ENCODE results near the gene TRIM63. TPM values are rescaled to one million over a fixed set of nuclear protein-coding genes. Genes with fewer than 3 reads are reported as not detected.

The TRIM63 gene
- total RNA-seq, 2 experiments from 2014 or later: not detected

DNA sequence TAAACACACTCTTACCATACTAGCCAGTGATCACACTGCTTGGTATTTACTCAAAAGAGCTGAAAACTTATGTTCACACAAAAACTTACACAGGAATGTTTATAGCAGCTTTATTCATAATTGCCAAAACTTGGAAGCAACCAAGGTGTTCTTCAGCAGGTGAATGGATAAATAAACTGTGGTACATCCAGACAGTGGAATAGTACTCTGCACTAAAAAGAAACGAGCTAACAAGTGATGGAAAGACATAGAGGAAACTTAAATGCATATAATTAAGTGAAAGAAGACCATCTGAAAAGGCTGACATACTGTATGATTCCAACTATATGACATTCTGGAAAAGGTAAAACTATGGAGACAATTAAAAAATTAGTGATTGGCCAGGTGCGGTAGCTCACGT is 23.5 kb upstream of the TRIM63 start:
- Histone ChIP-seq H3K27ac (ENCODE audit: low read depth, low read length, poor library complexity, severe bottlenecking) (no peak overlapping the region), H3K4me3 (ENCODE audit: low read depth, low read length, poor library complexity, severe bottlenecking) (no peak overlapping the region), H3K79me2 (ENCODE audit: insufficient read depth, low read depth, low read length) (no peaks in the 10 kb centered on the region), H3K36me3 (ENCODE audit: insufficient read depth, low read length) (no peaks in the 10 kb centered on the region), H3K4me2 (ENCODE audit: low read length) (no peak overlapping the region), H3K4me1 (ENCODE audit: insufficient read depth, low read length, poor library complexity, severe bottlenecking) (no peaks in the 10 kb centered on the region), H2AFZ (ENCODE audit: low read length) (no peak overlapping the region), H3K9me3 (ENCODE audit: low read length) (no peaks in the 10 kb centered on the region), H4K20me1 (ENCODE audit: insufficient read depth, low read length) (no peaks in the 10 kb centered on the region), H3K9me2 (ENCODE audit: insufficient read depth, low read length) (no peaks in the 10 kb centered on the region)
- no peak for DNase-seq (ENCODE audit: low spot score)
- TF ChIP-seq, protein P1, sequence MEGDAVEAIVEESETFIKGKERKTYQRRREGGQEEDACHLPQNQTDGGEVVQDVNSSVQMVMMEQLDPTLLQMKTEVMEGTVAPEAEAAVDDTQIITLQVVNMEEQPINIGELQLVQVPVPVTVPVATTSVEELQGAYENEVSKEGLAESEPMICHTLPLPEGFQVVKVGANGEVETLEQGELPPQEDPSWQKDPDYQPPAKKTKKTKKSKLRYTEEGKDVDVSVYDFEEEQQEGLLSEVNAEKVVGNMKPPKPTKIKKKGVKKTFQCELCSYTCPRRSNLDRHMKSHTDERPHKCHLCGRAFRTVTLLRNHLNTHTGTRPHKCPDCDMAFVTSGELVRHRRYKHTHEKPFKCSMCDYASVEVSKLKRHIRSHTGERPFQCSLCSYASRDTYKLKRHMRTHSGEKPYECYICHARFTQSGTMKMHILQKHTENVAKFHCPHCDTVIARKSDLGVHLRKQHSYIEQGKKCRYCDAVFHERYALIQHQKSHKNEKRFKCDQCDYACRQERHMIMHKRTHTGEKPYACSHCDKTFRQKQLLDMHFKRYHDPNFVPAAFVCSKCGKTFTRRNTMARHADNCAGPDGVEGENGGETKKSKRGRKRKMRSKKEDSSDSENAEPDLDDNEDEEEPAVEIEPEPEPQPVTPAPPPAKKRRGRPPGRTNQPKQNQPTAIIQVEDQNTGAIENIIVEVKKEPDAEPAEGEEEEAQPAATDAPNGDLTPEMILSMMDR (conservative IDR thresholded peaks at IDR 0.05; ENCODE audit: low read length): no peak
- TF ChIP-seq EZH2phosphoT487 (IDR thresholded peaks at IDR 0.05; ENCODE audit: borderline replicate concordance, low read depth, low read length): no peak
- intact Hi-C loops (cut with micrococcal nuclease; ENCODE audit: unreplicated experiment): no loop called here
- no TSS peak for BruUV-seq (replicated peaks)
- POLR2A ChIA-PET: interaction anchor here (0.7 kb wide), 1 partner anchor 27 kb away, joined by 3 read pairs; no protein-coding TSS in a partner anchor
- CTCF ChIA-PET (ENCODE audit: unreplicated experiment): no interaction called here

DNA sequence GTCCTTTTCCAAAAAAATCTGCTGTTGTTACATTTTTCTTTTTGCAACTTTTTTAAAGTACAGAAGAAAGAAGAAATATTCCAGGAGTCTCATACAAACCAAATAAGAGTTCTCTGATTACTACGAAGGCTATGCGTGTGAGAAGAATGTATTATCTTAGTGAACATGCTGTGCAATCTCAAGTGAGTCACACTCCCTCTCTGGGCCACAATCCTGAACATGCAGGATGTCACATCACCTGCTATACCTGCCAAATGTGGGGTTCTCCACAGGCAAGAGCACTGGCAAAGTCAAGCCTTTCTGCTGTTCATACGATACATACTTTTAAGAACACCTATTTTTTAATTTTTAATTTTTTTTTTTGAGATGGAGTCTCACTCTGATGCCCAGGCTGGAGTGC is 21.7 kb upstream of the TRIM63 start:
- Histone ChIP-seq H3K36me3 (ENCODE audit: insufficient read depth, low read length) (no peaks in the 10 kb centered on the region), H3K79me2 (ENCODE audit: insufficient read depth, low read depth, low read length) (no peaks in the 10 kb centered on the region), H2AFZ (ENCODE audit: low read length) (no peak overlapping the region), H3K9me2 (ENCODE audit: insufficient read depth, low read length) (no peaks in the 10 kb centered on the region), H3K9me3 (ENCODE audit: low read length) (no peaks in the 10 kb centered on the region), H4K20me1 (ENCODE audit: insufficient read depth, low read length) (no peaks in the 10 kb centered on the region), H3K27ac (ENCODE audit: low read depth, low read length, poor library complexity, severe bottlenecking) (no peak overlapping the region), H3K4me3 (ENCODE audit: low read depth, low read length, poor library complexity, severe bottlenecking) (no peak overlapping the region), H3K4me1 (ENCODE audit: insufficient read depth, low read length, poor library complexity, severe bottlenecking) (no peaks in the 10 kb centered on the region), H3K4me2 (ENCODE audit: low read length) (no peak overlapping the region)
- no TSS peak for BruUV-seq (replicated peaks)
- TF ChIP-seq EZH2phosphoT487 (IDR thresholded peaks at IDR 0.05; ENCODE audit: borderline replicate concordance, low read depth, low read length): no peak
- TF ChIP-seq, protein P1 (conservative IDR thresholded peaks at IDR 0.05; ENCODE audit: low read length): no peak
- ChIA-PET CTCF (ENCODE audit: unreplicated experiment) (no interaction called here), POLR2A (no interaction called here)
- intact Hi-C loops (cut with micrococcal nuclease; ENCODE audit: unreplicated experiment): no loop called here
- no peak for DNase-seq (ENCODE audit: low spot score)

DNA sequence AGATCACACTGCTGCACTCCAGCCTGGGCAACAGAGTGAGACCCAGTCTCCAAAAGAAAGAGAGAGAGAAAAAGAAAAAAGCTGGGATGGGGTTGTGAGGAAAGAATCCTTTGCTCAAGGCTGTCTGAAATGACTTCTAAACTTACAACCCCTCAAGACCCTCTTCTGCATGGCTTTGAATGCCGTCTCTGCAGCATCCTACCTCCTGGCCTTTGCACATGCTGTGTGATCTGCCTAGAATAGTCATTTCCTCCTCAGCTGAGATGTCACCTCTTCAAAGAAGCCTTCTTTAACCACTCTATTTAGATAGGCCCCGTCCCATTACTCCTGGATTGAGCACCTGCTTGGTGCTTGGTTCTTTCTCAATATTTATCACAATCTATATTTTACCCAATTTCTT is 17.4 kb upstream of the TRIM63 start:
- intact Hi-C loops (cut with micrococcal nuclease; ENCODE audit: unreplicated experiment): no loop called here
- H3K4me1 ChIP-seq (ENCODE audit: insufficient read depth, low read length, poor library complexity, severe bottlenecking): no peaks in the 10 kb centered on the region

More for the DNA sequence above, 17.4 kb upstream of the TRIM63 start:
- Histone ChIP-seq H3K9me2 (ENCODE audit: insufficient read depth, low read length) (no peaks in the 10 kb centered on the region), H3K4me3 (ENCODE audit: low read depth, low read length, poor library complexity, severe bottlenecking) (no peak overlapping the region), H3K9me3 (ENCODE audit: low read length) (no peaks in the 10 kb centered on the region), H3K27ac (ENCODE audit: low read depth, low read length, poor library complexity, severe bottlenecking) (no peak overlapping the region), H3K79me2 (ENCODE audit: insufficient read depth, low read depth, low read length) (no peaks in the 10 kb centered on the region), H4K20me1 (ENCODE audit: insufficient read depth, low read length) (no peaks in the 10 kb centered on the region), H3K36me3 (ENCODE audit: insufficient read depth, low read length) (no peaks in the 10 kb centered on the region), H2AFZ (ENCODE audit: low read length) (no peak overlapping the region), H3K4me2 (ENCODE audit: low read length) (no peak overlapping the region)
- ChIA-PET CTCF (ENCODE audit: unreplicated experiment) (no interaction called here), POLR2A (no interaction called here)
- DNase-seq (ENCODE audit: low spot score): no peak
- TF ChIP-seq, protein P1 (conservative IDR thresholded peaks at IDR 0.05; ENCODE audit: low read length): no peak
- no peak for TF ChIP-seq EZH2phosphoT487 (IDR thresholded peaks at IDR 0.05; ENCODE audit: borderline replicate concordance, low read depth, low read length)
- BruUV-seq (replicated peaks): no TSS peak

Measured in OCI-LY7 (cell line).